Thymus (tissue), 14 donors: ENCODE data around the gene LRP1. TPM values are rescaled to one million over a fixed set of nuclear protein-coding genes. Genes with fewer than 3 reads are reported as not detected.

Source experiments
- DNase-seq, 9 donors: peaks; one replicate each; pipeline ENCODE4 v3.0.0-alpha.2; 2013; ENCODE audit warnings: low spot score in 9 of 9, low read depth in 6 of 9, missing footprints in 1 of 9
- H3K27ac ChIP-seq, 2 donors: one replicate each; pipeline ENCODE4 v1.5.1; 2013; ENCODE audit warnings: control low read depth in 1 of 2, low read depth in 1 of 2, low read length in 1 of 2, mild to moderate bottlenecking in 1 of 2, moderate library complexity in 1 of 2
- H3K27me3 ChIP-seq, 2 donors: one replicate each; pipeline ENCODE4 v1.5.1; 2013; ENCODE audit warnings: low read length in 1 of 2; ENCODE audit not compliant: control insufficient read depth in 2 of 2, insufficient read depth in 1 of 2
- H3K36me3 ChIP-seq, 2 donors: one replicate each; pipeline ENCODE4 v1.5.1; 2013; ENCODE audit warnings: low read length in 1 of 2, mild to moderate bottlenecking in 1 of 2, moderate library complexity in 1 of 2; ENCODE audit not compliant: control insufficient read depth in 2 of 2, insufficient read depth in 2 of 2
- H3K4me1 ChIP-seq, 2 donors: one replicate each; pipeline ENCODE4 v1.5.1; 2013; ENCODE audit warnings: low read length in 2 of 2; ENCODE audit not compliant: control insufficient read depth in 2 of 2, insufficient read depth in 2 of 2
- H3K4me3 ChIP-seq, 2 donors: one replicate each; pipeline ENCODE4 v1.5.1; 2013; ENCODE audit warnings: low read length in 2 of 2, control low read depth in 1 of 2, mild to moderate bottlenecking in 1 of 2
- H3K9me3 ChIP-seq, 2 donors: one replicate each; pipeline ENCODE4 v1.5.1; 2013; ENCODE audit warnings: low read length in 1 of 2, mild to moderate bottlenecking in 1 of 2; ENCODE audit not compliant: control insufficient read depth in 2 of 2, insufficient read depth in 1 of 2
- WGBS: extraction: QIAGEN DNeasy Blood & Tissue Kit; methylation state at CpG from one replicate; pipeline ENCODE4 v1.1.7; 2013; 5-methylcytosine and 5-hydroxymethylcytosine counted together
- long read RNA-seq, 10 donors: transcript quantifications; one replicate each; lab custom pipeline, GENCODE V29; 2026
- polyA plus RNA-seq: library from polyadenylated mRNA; stranded (reverse); fragments of 200-250 nt; gene quantifications from one replicate; pipeline ENCODE4 v1.2.3, GENCODE V29; 2013
- total RNA-seq: library from RNA; stranded (reverse); fragments of 120-200 nt; gene quantifications from one replicate; pipeline ENCODE4 v1.2.4, GENCODE V29; 2013
- donor health status: healthy.

LRP1 gene
- total RNA-seq (4.5 TPM), polyA plus RNA-seq (22.6 TPM)
- long read RNA-seq, donor 1: 0 reads
- long read RNA-seq, donor 2: 0 reads
- long read RNA-seq, donor 3: 0 reads
- long read RNA-seq, donor 4: 0 reads
- long read RNA-seq, donor 5: 0 reads
- long read RNA-seq, donor 6: 0 reads
- long read RNA-seq, donor 7, partial matches to known transcripts: 0 of 1 reads
- long read RNA-seq, donor 7, other reads (novel, unspliced or antisense): 0 of 1 reads
- long read RNA-seq, donor 8: 0 reads
- long read RNA-seq, donor 9: 0 reads
- long read RNA-seq, donor 10: 0 reads

GRCh38 chr12:57127726-57128518 lies at the start of gene LRP1:
Gene LRP1, plus strand, starts transcription at chr12:57128483. Its CDS starts 482 bp downstream, at chr12:57128965.
- peaks cover 9 to 28% of the 10 kb centered on the region in 2 donors for H3K4me1 ChIP-seq
- peak within 1 kb of the TSS; percentile 52 to 82 for H3K4me3 ChIP-seq
- DNase-seq: peak in 7 of 9 donors; percentile 39 to 79 (median 61)
- peaks cover 51 to 86% of the 10 kb centered on the region in 2 donors for H3K27me3 ChIP-seq
- peaks cover 0 to 1% of the 10 kb centered on the region in 2 donors for H3K9me3 ChIP-seq
- H3K36me3 ChIP-seq: no peaks in the 10 kb centered on the region
- WGBS: 1% methylated on average over 57 of the region's 57 CpGs
- peak within 1 kb of the TSS; percentile 65 to 84 for H3K27ac ChIP-seq

- Histone ChIP-seq H3K9me3 (no peaks in the 10 kb centered on the region), H3K36me3 (peaks cover 6 to 8% of the 10 kb centered on the region in 2 donors), H3K4me3 (peak within 1 kb of the TSS; percentile 63 to 80), H3K4me1 (peaks cover 7 to 18% of the 10 kb centered on the region in 2 donors), H3K27ac (peak within 1 kb of the TSS; percentile 87 to 95), H3K27me3 (no peaks in the 10 kb centered on the region)
- DNase-seq: peak; percentile 99 to 100 (median 99)
- under 1% methylated on average over 39 of the region's 39 CpGs for WGBS
These were observed 49.5 kb upstream of the LRP1 start, which contains the start of gene NEMP1 for GRCh38 chr12:57078519-57079404. Gene NEMP1, minus strand, starts transcription at chr12:57078791. Its CDS starts 46 bp downstream, at chr12:57078745.

DNA sequence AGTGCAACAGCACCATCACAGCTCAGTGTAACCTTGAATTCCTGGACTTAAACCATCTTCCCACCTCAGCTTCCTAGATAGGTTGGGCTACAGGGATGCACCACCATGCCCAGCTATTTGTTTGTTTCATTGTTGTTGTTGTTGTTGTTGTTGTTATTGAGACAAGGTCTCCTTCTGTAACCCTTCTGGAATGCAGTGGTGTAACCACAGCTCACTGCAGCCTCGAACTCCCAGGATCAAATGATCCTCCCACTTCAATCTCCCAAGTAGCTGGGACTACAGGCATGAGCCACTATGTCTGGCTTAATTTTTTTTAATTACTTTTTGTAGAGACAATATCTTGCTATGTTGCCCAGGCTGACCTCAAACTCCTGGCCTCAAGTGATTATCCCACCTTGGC lies 48.5 kb upstream of the LRP1 start:
- WGBS: 94% methylated on average over 1 of the region's 1 CpG
- Histone ChIP-seq H3K27me3 (no peaks in the 10 kb centered on the region), H3K27ac (peak overlapping the region; percentile 31 to 95), H3K4me3 (no peak overlapping the region), H3K9me3 (no peaks in the 10 kb centered on the region), H3K36me3 (peaks cover 5 to 6% of the 10 kb centered on the region in 2 donors), H3K4me1 (peaks cover 7 to 18% of the 10 kb centered on the region in 2 donors)
- no peak for DNase-seq

DNA sequence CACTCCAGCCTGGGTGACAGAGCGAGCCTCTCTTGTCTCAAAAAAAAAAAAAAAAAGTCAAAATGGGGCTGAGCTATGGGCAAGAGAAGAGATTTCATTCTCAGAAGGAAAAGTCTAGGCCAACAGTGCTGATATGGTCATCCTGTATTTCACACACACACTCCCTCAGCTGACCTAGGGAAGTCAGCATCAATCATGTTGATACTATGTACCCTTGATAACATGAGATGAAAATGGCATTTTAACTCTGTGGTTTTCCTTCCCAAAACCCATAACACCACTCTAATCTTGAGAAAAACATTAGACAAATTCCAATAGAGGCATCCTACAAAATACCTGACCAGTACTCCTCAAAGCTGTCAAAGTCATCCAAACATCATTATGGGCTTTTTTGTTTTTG lies 47.4 kb upstream of the LRP1 start:
- WGBS: 98% methylated on average over 1 of the region's 1 CpG
- H3K4me1 ChIP-seq: peaks cover 7 to 23% of the 10 kb centered on the region in 2 donors

GRCh38 chr12:57085999-57086492 lies 42.2 kb upstream of the LRP1 start:
- 31% methylated on average over 12 of the region's 12 CpGs for WGBS
- Histone ChIP-seq H3K9me3 (no peaks in the 10 kb centered on the region), H3K36me3 (peaks cover 2 to 4% of the 10 kb centered on the region in 2 donors), H3K27me3 (no peaks in the 10 kb centered on the region), H3K27ac (peak overlapping the region; percentile 99), H3K4me3 (peak overlapping the region; percentile 83 to 97), H3K4me1 (peaks cover 9 to 38% of the 10 kb centered on the region in 2 donors)
- peak in 1 of 9 donors; percentile 52 for DNase-seq

More for the DNA sequence above, 47.4 kb upstream of the LRP1 start:
- Histone ChIP-seq H3K36me3 (peaks cover 3 to 4% of the 10 kb centered on the region in 2 donors), H3K9me3 (no peaks in the 10 kb centered on the region), H3K27ac (no peak overlapping the region), H3K4me3 (no peak overlapping the region), H3K27me3 (no peaks in the 10 kb centered on the region)
- no peak for DNase-seq

DNA sequence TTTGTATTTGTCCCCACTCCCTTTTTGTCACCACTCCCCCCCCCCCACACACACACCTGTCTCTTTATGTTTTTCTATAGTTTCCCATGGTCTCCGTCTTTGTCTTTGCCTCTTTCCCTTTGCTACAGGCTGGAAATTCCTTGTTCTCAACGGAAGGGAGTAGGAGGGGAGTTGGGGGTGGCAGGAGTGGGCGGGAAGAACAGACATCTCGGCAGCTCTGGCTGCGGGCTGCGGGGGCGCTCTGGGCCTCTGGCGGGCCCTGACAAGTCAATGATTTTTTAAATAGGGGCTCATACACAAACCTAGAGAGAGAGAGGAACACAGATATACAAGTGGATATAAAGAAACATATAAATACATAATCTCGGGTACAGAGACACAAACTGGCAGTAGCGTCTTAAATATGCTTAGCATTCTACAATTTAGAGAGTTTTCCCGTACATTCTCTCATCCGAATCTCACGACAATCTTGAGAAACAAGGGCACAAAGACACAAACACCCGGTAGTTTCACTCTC lies 41.7 kb upstream of the LRP1 start:
- H3K4me1 ChIP-seq: peaks cover 9 to 42% of the 10 kb centered on the region in 2 donors
- peak overlapping the region; percentile 83 to 97 for H3K4me3 ChIP-seq
- H3K36me3 ChIP-seq: peaks cover 7 to 9% of the 10 kb centered on the region in 2 donors
- H3K27me3 ChIP-seq: no peaks in the 10 kb centered on the region
- under 1% methylated on average over 14 of the region's 14 CpGs for WGBS
- H3K27ac ChIP-seq: peak overlapping the region; percentile 99
- peak in 3 of 9 donors; percentile 44 to 69 (median 48) for DNase-seq
- no peaks in the 10 kb centered on the region for H3K9me3 ChIP-seq

DNA sequence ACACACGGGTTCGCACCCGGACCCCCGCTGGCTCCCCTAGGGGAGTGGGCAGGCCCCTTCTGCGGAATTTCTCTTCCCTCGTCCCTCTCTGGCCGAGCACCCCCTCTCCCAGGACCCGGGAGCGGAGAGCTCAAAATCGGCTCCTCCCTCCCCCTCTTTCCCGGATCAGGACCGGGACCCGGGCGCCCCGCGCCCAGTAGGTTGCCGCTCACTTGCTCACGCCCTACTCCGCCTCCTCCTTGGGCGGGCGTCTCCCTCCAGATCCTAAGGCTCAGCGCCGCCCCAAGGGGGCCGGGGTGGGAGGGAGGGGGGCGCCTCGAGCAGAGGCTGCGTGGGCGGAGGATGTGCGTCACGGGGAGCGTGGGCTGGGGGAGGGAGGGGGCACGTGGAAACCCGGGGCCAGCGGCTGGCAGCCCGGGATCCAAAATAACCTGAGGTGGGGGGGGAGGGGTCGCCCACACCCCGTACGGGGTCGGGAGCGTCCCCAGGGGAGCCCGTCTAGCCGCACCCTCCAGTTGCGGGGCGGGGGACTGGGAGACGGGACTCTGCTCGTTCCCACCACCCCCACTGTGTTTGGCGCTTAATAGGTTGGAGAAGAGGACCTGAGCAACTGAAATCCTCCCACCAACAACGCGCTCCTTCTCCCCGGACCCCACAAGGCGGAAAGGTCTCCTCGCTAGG lies 41.1 kb upstream of the LRP1 start:
- WGBS: under 1% methylated on average over 52 of the region's 52 CpGs
- Histone ChIP-seq H3K27me3 (no peaks in the 10 kb centered on the region), H3K36me3 (peaks cover 13 to 15% of the 10 kb centered on the region in 2 donors), H3K4me1 (peaks cover 9 to 48% of the 10 kb centered on the region in 2 donors), H3K9me3 (no peaks in the 10 kb centered on the region), H3K27ac (peak overlapping the region; percentile 99), H3K4me3 (peak overlapping the region; percentile 83 to 97)
- DNase-seq: peak in 5 of 9 donors; percentile 75 to 93 (median 85)
